GM06990 (cell line): ENCODE data around the gene PITPNM3.

Experiments
- DNase-seq: peaks from one replicate; pipeline ENCODE4 v3.0.0-alpha.2; 2011; ENCODE audit not compliant: insufficient read length; ENCODE audit errors: extremely low read depth
- H3K27me3 ChIP-seq: replicated peaks from 2 replicates; pipeline ENCODE4 v1.6.0; 2011; ENCODE audit warnings: low read length; ENCODE audit not compliant: control insufficient read depth, insufficient read depth
- H3K36me3 ChIP-seq: 2 replicates; pipeline ENCODE4 v1.5.1; 2011; ENCODE audit warnings: low read length; ENCODE audit not compliant: control insufficient read depth, insufficient read depth
- H3K4me3 ChIP-seq: replicated peaks from 2 replicates; pipeline ENCODE4 v1.5.1; 2011; ENCODE audit warnings: low read depth, mild to moderate bottlenecking, control low read depth, low read length
- TF ChIP-seq, protein P1 (sequence below): IDR thresholded peaks from 2 replicates; pipeline ENCODE4 v1.5.1; 2011; ENCODE audit warnings: low read length, control low read depth, mild to moderate bottlenecking, inconsistent platforms; ENCODE audit not compliant: insufficient read depth, poor library complexity, severe bottlenecking

Gene PITPNM3

DNA sequence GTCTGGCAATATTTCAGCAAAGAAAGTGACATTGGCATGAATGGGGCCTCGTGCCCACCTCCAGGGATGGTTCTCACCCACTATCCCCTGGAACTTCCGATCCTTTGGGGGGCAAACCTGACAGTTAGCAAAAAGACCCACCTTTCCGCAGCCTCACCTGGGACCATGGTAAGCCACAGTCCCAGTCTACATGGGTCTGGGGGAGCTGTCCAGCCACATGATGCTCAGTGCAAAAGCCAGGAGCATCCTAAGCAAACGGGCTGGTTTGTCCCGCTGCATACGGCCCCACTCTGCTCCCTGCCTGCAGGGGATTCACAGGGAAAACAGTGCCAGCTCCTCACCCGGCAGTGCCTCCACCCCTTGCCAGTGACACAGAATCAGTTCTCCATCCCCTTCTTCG, 140.7 kb downstream of the PITPNM3 start:
- Histone ChIP-seq H3K4me3 (no peak overlapping the region), H3K27me3 (no peaks in the 10 kb centered on the region; the same call in none of the 2 replicates), H3K36me3 (no peaks in the 10 kb centered on the region)
- TF ChIP-seq, protein P1, sequence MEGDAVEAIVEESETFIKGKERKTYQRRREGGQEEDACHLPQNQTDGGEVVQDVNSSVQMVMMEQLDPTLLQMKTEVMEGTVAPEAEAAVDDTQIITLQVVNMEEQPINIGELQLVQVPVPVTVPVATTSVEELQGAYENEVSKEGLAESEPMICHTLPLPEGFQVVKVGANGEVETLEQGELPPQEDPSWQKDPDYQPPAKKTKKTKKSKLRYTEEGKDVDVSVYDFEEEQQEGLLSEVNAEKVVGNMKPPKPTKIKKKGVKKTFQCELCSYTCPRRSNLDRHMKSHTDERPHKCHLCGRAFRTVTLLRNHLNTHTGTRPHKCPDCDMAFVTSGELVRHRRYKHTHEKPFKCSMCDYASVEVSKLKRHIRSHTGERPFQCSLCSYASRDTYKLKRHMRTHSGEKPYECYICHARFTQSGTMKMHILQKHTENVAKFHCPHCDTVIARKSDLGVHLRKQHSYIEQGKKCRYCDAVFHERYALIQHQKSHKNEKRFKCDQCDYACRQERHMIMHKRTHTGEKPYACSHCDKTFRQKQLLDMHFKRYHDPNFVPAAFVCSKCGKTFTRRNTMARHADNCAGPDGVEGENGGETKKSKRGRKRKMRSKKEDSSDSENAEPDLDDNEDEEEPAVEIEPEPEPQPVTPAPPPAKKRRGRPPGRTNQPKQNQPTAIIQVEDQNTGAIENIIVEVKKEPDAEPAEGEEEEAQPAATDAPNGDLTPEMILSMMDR = no peak
- DNase-seq = no peak

- Histone ChIP-seq H3K27me3 (no peaks in the 10 kb centered on the region; the same call in none of the 2 replicates), H3K36me3 (no peaks in the 10 kb centered on the region), H3K4me3 (no peak overlapping the region)
- TF ChIP-seq, protein P1 = peak; percentile 48
- DNase-seq = no peak
Measured at GRCh38 chr17:6413065-6413464, 143.3 kb downstream of the PITPNM3 start.

DNA sequence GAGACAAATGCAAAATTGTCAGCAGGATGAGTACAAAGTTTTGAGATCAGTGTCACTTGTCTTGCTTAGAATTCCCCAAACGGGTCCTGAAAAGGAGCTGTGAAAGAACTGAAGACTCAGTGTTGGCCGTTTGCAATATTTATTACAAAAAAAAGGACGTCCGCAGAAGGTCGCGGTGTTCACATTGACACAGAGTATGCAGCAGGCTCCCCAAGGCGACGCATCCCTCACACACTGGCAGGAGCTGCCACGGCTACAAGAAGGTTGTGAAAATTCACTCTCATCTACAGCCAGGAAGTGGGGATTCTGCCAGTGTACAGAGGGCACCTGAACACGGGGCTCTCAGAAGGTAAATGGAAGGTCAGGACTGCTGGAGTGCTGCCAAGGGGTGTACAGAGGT, 147.6 kb downstream of the PITPNM3 start:
- TF ChIP-seq, protein P1 = no peak

DNA sequence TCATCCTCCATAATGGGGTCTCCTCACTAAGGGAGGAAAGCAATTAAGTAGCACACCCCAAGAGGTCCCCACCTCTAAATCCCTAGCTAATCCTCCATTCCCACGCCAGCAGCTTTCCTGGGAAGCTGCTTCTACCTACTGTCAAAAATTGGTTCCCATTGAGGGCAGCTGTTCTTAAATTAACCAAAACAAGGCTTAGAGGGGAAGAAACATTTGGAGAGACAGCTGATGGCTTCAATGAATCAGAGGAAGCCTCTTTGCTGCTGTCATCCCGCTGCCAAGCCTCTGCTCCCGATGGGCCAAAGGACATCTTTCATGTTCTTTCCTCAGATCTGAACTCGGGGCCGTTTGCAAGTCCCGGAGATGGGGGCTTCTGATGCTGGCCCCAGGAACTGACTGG, 148.1 kb downstream of the PITPNM3 start:
- H3K4me3 ChIP-seq = no peak overlapping the region
- H3K36me3 ChIP-seq = no peaks in the 10 kb centered on the region
- TF ChIP-seq, protein P1 = no peak
- no peaks in the 10 kb centered on the region; the same call in 1 of the 2 replicates for H3K27me3 ChIP-seq
- DNase-seq = no peak

More for the DNA sequence above, 147.6 kb downstream of the PITPNM3 start:
- DNase-seq = no peak
- Histone ChIP-seq H3K36me3 (no peaks in the 10 kb centered on the region), H3K27me3 (no peaks in the 10 kb centered on the region; the same call in 1 of the 2 replicates), H3K4me3 (no peak overlapping the region)

DNA sequence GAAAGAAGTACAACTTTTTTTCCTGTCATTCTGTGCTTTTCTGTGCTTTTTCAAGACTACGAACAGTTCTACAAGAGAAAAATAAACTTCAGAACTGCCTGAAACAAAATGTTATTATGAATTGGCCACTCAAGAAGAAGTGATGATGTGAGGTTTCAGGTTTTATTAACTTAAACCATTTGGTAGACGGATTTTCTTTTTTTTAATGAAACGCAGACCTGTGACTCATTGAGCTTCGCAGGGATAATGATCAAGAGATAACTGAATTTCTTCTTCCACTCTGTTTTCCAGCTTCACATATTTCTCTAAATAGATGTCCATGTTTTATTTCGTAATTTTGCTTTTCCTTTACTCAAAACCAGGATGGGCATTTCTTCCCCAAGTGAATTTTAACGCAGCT, 154.1 kb downstream of the PITPNM3 start:
- TF ChIP-seq, protein P1 = no peak

More for the DNA sequence above, 154.1 kb downstream of the PITPNM3 start:
- Histone ChIP-seq H3K27me3 (no peaks in the 10 kb centered on the region; the same call in none of the 2 replicates), H3K4me3 (no peak overlapping the region), H3K36me3 (no peaks in the 10 kb centered on the region)
- no peak for DNase-seq
